GM12873 (cell line): ENCODE data around the gene NCSTN.

Source experiments
- TF ChIP-seq, protein P1 (sequence below): IDR thresholded peaks from 2 replicates; pipeline ENCODE4 v1.5.1; 2012; ENCODE audit warnings: low read depth, mild to moderate bottlenecking, moderate library complexity, low read length, control low read depth; ENCODE audit not compliant: insufficient read depth; ENCODE audit errors: missing control alignments

Gene NCSTN

DNA sequence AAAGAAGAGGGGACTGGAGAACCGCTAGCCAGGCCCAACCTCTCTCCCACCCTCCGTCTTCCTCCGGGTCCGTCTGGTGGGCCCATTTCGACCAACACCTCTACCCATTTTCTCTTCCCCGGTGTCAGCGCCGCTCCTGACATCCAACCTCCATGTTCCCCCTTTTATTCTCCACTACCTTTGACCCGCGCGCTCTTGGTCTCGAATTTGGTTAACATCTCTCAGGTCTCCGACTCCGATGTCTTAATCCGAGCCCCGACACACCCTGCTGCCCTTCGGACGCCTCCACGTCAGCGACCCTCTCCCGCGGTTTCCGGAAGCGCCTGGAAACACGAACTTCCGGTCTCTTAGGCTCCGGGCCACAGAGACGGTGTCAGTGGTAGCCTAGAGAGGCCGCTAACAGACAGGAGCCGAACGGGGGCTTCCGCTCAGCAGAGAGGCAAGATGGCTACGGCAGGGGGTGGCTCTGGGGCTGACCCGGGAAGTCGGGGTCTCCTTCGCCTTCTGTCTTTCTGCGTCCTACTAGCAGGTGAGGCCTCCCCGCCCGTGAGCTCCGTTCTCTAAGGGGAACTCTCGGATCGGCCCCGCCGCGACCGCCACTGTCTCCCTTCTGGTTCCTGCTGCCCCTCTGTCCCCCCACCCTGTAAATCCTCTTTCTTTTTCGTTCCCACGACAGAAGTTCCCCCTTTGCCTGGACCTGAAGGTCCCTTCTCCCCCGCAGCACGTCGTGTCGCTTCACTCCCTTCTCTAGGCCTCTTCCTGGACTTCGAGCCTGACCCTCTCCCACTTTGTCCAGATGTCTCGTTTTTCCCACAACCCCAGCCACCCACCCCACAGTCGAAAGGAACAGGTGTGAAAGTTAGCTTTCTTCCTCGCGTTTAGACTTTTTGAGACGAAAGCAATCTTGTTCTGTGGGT is at the start of gene NCSTN, which contains the start of gene COPA:
Gene NCSTN, plus strand, starts transcription at position 431 of the 917 bp plus-strand sequence. Its CDS starts 14 bp downstream, at position 445.
Gene COPA, minus strand, starts transcription at position 298 of the 917 bp plus-strand sequence. Its CDS starts 80 bp downstream, at position 218.
- TF ChIP-seq, protein P1, sequence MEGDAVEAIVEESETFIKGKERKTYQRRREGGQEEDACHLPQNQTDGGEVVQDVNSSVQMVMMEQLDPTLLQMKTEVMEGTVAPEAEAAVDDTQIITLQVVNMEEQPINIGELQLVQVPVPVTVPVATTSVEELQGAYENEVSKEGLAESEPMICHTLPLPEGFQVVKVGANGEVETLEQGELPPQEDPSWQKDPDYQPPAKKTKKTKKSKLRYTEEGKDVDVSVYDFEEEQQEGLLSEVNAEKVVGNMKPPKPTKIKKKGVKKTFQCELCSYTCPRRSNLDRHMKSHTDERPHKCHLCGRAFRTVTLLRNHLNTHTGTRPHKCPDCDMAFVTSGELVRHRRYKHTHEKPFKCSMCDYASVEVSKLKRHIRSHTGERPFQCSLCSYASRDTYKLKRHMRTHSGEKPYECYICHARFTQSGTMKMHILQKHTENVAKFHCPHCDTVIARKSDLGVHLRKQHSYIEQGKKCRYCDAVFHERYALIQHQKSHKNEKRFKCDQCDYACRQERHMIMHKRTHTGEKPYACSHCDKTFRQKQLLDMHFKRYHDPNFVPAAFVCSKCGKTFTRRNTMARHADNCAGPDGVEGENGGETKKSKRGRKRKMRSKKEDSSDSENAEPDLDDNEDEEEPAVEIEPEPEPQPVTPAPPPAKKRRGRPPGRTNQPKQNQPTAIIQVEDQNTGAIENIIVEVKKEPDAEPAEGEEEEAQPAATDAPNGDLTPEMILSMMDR, result no peak

- TF ChIP-seq, protein P1, result no peak
Observed at GRCh38 chr1:160296036-160296435, 47.1 kb upstream of the NCSTN start.

DNA sequence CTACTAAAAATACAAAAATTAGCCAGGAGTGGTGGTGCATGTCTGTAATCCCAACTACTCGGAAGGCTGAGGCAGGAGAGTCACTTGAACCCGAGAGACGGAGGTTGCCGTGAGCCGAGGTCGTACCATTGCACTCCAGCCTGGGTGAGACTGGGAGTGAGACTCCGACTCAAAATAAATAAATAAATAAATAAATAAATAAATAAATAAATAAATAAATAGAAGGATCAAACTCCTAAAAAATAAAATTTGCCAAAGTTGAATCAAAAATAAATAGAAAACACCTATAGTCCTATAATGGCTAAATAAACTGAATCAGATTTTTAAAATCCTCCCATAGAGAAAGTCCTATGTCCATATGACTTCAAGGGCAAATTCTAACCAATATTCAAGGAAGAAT is 43.0 kb upstream of the NCSTN start:
- TF ChIP-seq, protein P1, result no peak

- TF ChIP-seq, protein P1, result no peak
Observed at GRCh38 chr1:160307118-160307791, 35.9 kb upstream of the NCSTN start.

GRCh38 chr1:160308451-160309184 is 34.6 kb upstream of the NCSTN start:
- TF ChIP-seq, protein P1, result no peak

DNA sequence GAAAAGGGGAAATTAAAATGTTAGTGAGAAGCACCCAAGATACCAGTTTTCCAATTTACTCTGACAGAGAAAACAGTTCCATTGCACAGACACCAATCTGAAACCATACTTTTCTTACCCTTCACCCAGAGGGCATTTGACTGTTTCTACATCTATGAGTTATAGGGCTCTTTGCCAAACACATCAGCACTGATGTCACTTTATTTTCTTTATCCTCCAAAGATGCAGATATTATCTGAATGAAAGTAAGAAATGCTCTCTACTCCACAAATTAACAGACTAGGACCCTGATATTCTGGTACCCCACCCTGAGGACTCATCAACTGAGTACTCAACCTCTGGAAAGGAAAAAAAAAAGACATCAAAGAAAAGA is 34.0 kb upstream of the NCSTN start:
- TF ChIP-seq, protein P1, result no peak
